Peyer's patch (tissue), 4 donors: Measurements from ENCODE around the gene TSR1.

ENCODE experiments used
- POLR2A ChIP-seq, 2 donors: fragments of 450-650 bp; IDR thresholded peaks; one replicate each; pipeline ENCODE4 v1.5.1; 2017; ENCODE audit warnings: antibody characterized with exemption in 2 of 2, mild to moderate bottlenecking in 2 of 2, moderate library complexity in 2 of 2
- TF ChIP-seq, protein P1 (sequence below), 6 experiments: fragments of 450-650 bp in 4 of 6; fragments of 200-600 bp in 2 of 6; sonication (generic) in 1 of 6; IDR thresholded peaks; one replicate each; pipeline ENCODE4 v1.5.1; 2017 to 2019; ENCODE audit warnings: antibody characterized with exemption in 6 of 6, mild to moderate bottlenecking in 3 of 6, moderate library complexity in 1 of 6

DNA sequence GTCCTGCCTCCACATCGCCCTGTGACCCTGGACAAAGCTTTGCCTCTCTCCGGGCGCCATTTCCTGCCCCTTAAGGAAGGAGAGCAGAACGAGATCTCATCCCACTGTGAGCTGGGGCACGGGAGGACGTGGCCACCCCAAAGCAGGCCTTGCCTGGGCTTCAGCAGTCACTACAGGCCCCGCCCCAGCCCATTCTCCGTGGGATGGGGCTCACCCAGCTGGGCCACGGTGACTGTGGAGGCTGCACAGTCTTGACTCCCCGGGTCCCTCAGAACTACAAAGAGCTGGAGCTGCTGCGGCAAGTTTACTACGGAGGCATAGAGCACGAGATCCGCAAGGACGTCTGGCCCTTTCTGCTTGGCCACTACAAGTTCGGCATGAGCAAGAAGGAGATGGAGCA, 36.4 kb upstream of the TSR1 start:
- TF ChIP-seq, protein P1, sequence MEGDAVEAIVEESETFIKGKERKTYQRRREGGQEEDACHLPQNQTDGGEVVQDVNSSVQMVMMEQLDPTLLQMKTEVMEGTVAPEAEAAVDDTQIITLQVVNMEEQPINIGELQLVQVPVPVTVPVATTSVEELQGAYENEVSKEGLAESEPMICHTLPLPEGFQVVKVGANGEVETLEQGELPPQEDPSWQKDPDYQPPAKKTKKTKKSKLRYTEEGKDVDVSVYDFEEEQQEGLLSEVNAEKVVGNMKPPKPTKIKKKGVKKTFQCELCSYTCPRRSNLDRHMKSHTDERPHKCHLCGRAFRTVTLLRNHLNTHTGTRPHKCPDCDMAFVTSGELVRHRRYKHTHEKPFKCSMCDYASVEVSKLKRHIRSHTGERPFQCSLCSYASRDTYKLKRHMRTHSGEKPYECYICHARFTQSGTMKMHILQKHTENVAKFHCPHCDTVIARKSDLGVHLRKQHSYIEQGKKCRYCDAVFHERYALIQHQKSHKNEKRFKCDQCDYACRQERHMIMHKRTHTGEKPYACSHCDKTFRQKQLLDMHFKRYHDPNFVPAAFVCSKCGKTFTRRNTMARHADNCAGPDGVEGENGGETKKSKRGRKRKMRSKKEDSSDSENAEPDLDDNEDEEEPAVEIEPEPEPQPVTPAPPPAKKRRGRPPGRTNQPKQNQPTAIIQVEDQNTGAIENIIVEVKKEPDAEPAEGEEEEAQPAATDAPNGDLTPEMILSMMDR (IDR thresholded peaks at IDR 0.05), result no peak
- TF ChIP-seq POLR2A (IDR thresholded peaks at IDR 0.05), result no peak
